PC-3 (cell line): Measurements from ENCODE around the gene ECE1. TPM values are rescaled to one million over a fixed set of nuclear protein-coding genes. Genes with fewer than 3 reads are reported as not detected.
A peak's percentile ranks its signal among the peaks of the same experiment; 100 is the strongest.

Experiments
- ATAC-seq: fragments of 200-7000 bp; cut with Tn5 transposase; 2 replicates; pipeline ENCODE4 v1.9.1; 2020; ENCODE audit warnings: mild to moderate bottlenecking, moderate library complexity
- BruUV-seq: library from RNA; stranded (reverse); fragments of 400-500 nt; replicated peaks from 2 replicates; lab custom pipeline; 2021; lab: Mats Ljungman, UMichigan
- CTCF ChIA-PET: fragments of 300-600 bp; sonication (Branson Sonifier 250); formaldehyde crosslinking; loops from one replicate; lab custom pipeline; 2022; ENCODE audit warnings: antibody characterized with exemption; lab: Charles Lee
- POLR2A ChIA-PET: fragments of 300-600 bp; sonication (Branson Sonifier 250); formaldehyde crosslinking; loops from one replicate; lab custom pipeline; 2022; ENCODE audit warnings: antibody characterized with exemption; ENCODE audit not compliant: unreplicated experiment; lab: Charles Lee
- DNase-seq: peaks from one replicate; pipeline ENCODE4 v3.0.0-alpha.2; 2015
- H2AFZ ChIP-seq: fragments of 300-600 bp; sonication (generic); 2 replicates; pipeline ENCODE4 v1.6.0; 2016; ENCODE audit warnings: antibody characterized with exemption, low read length
- H3F3A ChIP-seq: fragments of 300-600 bp; sonication (generic); one replicate; pipeline ENCODE4 v1.6.0; 2017; ENCODE audit warnings: antibody characterized with exemption, low read length, control low read depth, mild to moderate bottlenecking; ENCODE audit not compliant: unreplicated experiment
- H3K27ac ChIP-seq: fragments of 300-600 bp; sonication (generic); 2 replicates; pipeline ENCODE4 v1.5.1; 2016; ENCODE audit warnings: mild to moderate bottlenecking, low read length
- H3K27me3 ChIP-seq: fragments of 300-600 bp; sonication (generic); 2 replicates; pipeline ENCODE4 v1.6.1; 2016; ENCODE audit warnings: low read length, mixed read lengths
- H3K36me3 ChIP-seq: fragments of 300-600 bp; sonication (generic); 2 replicates; pipeline ENCODE4 v1.6.1; 2016; ENCODE audit warnings: low read depth, mixed run types, low read length, mixed read lengths
- H3K4me1 ChIP-seq: fragments of 300-600 bp; sonication (generic); 2 replicates; pipeline ENCODE4 v1.5.1; 2016; ENCODE audit warnings: low read length; ENCODE audit not compliant: insufficient read depth
- H3K4me2 ChIP-seq: fragments of 300-600 bp; sonication (generic); 2 replicates; pipeline ENCODE4 v1.6.0; 2016; ENCODE audit warnings: low read length
- H3K4me3 ChIP-seq: fragments of 300-600 bp; sonication (generic); 2 replicates; pipeline ENCODE4 v1.5.1; 2016; ENCODE audit warnings: mild to moderate bottlenecking, low read length, mixed read lengths
- H3K79me2 ChIP-seq: fragments of 300-600 bp; sonication (generic); 2 replicates; pipeline ENCODE4 v1.6.1; 2017; ENCODE audit warnings: low read length, mixed read lengths
- H3K9ac ChIP-seq: fragments of 300-600 bp; sonication (generic); 2 replicates; pipeline ENCODE4 v1.6.0; 2016; ENCODE audit warnings: mild to moderate bottlenecking, low read length
- H3K9me2 ChIP-seq: fragments of 300-600 bp; sonication (generic); replicated peaks from 2 replicates; pipeline ENCODE4 v1.6.1; 2016; ENCODE audit warnings: mixed run types, low read length, mixed read lengths
- H3K9me3 ChIP-seq: fragments of 300-600 bp; sonication (generic); 2 replicates; pipeline ENCODE4 v1.6.1; 2016; ENCODE audit warnings: low read length, mixed read lengths
- H4K20me1 ChIP-seq: fragments of 300-600 bp; sonication (generic); 2 replicates; pipeline ENCODE4 v1.6.1; 2016; ENCODE audit warnings: low read length, mixed read lengths
- CTCF ChIP-seq: fragments of 300-600 bp; sonication (generic); conservative IDR thresholded peaks from 2 replicates; pipeline ENCODE4 v1.5.1; 2017; ENCODE audit warnings: antibody characterized with exemption, low read depth, mild to moderate bottlenecking, low read length
- EZH2 ChIP-seq: fragments of 300-600 bp; sonication (generic); IDR thresholded peaks from one replicate; pipeline ENCODE4 v1.6.1; 2017; ENCODE audit warnings: antibody characterized with exemption, mild to moderate bottlenecking, low read length; ENCODE audit not compliant: unreplicated experiment
- EZH2phosphoT487 ChIP-seq: fragments of 300-600 bp; sonication (generic); IDR thresholded peaks from 2 replicates; pipeline ENCODE4 v1.6.1; 2018; ENCODE audit warnings: mild to moderate bottlenecking, antibody characterized with exemption, low read length, borderline replicate concordance
- intact Hi-C: fragments of 100-400 bp; cut with micrococcal nuclease; formaldehyde crosslinking; loops from 2 replicates; pipeline ENCODE4 v1.9.0; 2023
- total RNA-seq: library from RNA; depleted of rRNA; stranded (reverse); fragments of >200 nt; gene quantifications from 2 replicates; pipeline ENCODE4 v1.2.3, GENCODE V29; 2014

Gene ECE1
- total RNA-seq, 1 experiment from 2014 or later, result 86.8 TPM

GRCh38 chr1:21176586-21177555 lies 113.4 kb downstream of the ECE1 start, which contains the start of gene EIF4G3:
EIF4G3 (minus strand) TSS chr1:21176897; CDS start chr1:21002742, 174,155 bp downstream.
- TSS peak; percentile 86 for BruUV-seq
- Histone ChIP-seq H2AFZ (peak within 1 kb of the TSS; percentile 96), H3F3A (no peaks in the 10 kb centered on the region), H3K36me3 (no peaks in the 10 kb centered on the region), H4K20me1 (peaks cover 13% of the 10 kb centered on the region), H3K4me1 (peaks cover 13% of the 10 kb centered on the region), H3K9me2 (no peaks in the 10 kb centered on the region), H3K4me2 (peak within 1 kb of the TSS; percentile 81), H3K9me3 (no peaks in the 10 kb centered on the region), H3K4me3 (peak within 1 kb of the TSS; percentile 91), H3K79me2 (peaks cover 38% of the 10 kb centered on the region), H3K9ac (peak within 1 kb of the TSS; percentile 81), H3K27me3 (no peaks in the 10 kb centered on the region), H3K27ac (no peak within 1 kb of the TSS; the same call in 1 of the 2 replicates)
- TF ChIP-seq EZH2 (no peak), EZH2phosphoT487 (no peak), CTCF (no peak)
- ChIA-PET CTCF (no interaction called here), POLR2A (no interaction called here)
- ATAC-seq (peak; percentile 97), DNase-seq (peak; percentile 99)
- intact Hi-C loops, result loop anchor here (5.0 to 10.0 kb wide), 3 partner anchors 62 to 605 kb away; no protein-coding TSS in a partner anchor

- Histone ChIP-seq H3K9me3 (no peaks in the 10 kb centered on the region), H3K9me2 (no peaks in the 10 kb centered on the region), H3K4me1 (peaks cover 13% of the 10 kb centered on the region), H3K27ac (no peak overlapping the region; the same call in 1 of the 2 replicates), H3K4me2 (peak overlapping the region; percentile 81), H3K36me3 (no peaks in the 10 kb centered on the region), H2AFZ (peak overlapping the region; percentile 2), H3K9ac (peak overlapping the region; percentile 81), H3K79me2 (peaks cover 47% of the 10 kb centered on the region), H4K20me1 (peaks cover 13% of the 10 kb centered on the region), H3K4me3 (peak overlapping the region; percentile 91), H3K27me3 (no peaks in the 10 kb centered on the region), H3F3A (no peaks in the 10 kb centered on the region)
- no TSS peak for BruUV-seq
- TF ChIP-seq EZH2phosphoT487, result no peak
- TF ChIP-seq EZH2, result no peak
- TF ChIP-seq CTCF, result no peak
- intact Hi-C loops, result loop anchor here (5.0 to 10.0 kb wide), 3 partner anchors 61 to 604 kb away; no protein-coding TSS in a partner anchor
- ChIA-PET CTCF (no interaction called here), POLR2A (no interaction called here)
- ATAC-seq (peak; percentile 15), DNase-seq (no peak)
Measured at GRCh38 chr1:21175670-21176581, 114.3 kb downstream of the ECE1 start.
